Ureter (tissue), 1 donor: ENCODE results near the gene SYNGR4. TPM values are rescaled to one million over a fixed set of nuclear protein-coding genes. Genes with fewer than 3 reads are reported as not detected.
A peak's percentile ranks its signal among the peaks of the same experiment; 100 is the strongest.

Experiments used
- DNase-seq: peaks from one replicate; pipeline ENCODE4 v3.0.0-alpha.2; 2020; ENCODE audit warnings: low spot score
- total RNA-seq: library from RNA; stranded (reverse); gene quantifications from one replicate; pipeline ENCODE4 v1.2.4, GENCODE V29; 2023
- donor health status: DM: yes; HTN: yes; CAD: no.

SYNGR4 gene
- total RNA-seq, 1 donor from 2014 or later: not detected

DNA sequence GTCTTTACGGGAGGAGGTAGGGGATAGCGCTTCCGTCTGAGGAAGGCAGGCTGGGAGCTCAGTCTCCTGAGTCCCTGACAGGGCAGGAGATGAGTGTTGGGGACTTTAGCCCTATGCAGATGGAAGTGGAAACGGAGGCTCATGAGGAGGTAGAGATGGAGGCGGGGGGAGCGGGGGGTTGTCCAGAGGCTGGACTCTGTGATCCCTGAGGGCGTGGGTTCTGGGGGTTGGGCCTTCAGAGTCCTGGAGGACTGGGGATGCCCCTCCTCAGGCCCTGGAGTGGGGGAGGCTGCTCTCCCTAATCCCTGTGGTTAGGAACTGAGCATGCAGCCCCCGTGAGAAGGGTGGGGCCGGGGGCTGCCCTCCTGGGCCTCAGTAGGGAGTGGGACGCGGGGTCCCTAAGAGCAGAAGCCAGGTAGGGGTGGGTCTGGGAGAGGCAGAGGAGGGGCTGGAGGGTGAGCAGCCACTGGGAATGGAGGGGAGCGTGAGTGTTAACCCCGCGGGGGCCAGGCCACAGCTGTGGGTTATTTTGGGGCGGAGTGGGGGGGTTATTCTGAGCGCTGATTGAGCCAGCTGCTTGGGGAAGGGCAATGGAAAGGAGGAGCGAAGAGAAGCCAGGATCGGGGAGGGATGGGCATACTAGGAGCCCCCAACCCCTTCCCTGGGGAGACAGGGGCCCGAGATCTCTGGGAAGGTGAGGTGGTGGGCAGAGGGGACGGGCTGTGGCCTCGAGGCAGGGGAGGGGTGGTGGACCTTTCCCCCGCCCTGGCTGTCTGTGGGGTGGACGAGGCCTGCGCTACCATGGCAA is 32.1 kb downstream of the SYNGR4 start:
- DNase-seq: no peak

DNA sequence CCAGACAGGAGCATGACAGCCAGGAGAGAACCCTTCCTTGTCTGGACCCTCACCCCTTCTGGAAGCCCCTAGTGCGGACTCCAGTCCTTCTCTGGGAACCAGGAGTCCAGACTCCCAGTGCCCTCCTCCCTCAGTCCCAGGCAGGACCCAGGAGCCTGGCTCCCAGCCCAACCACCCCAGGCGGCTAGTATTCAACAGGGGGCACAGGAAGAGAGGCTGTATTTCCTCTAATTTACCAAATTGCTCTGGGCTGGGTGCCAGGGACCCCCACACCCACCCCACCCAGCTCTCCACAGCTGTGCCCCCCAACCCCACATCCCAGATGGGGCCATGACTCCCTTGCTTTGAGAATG is 32.6 kb downstream of the SYNGR4 start:
- DNase-seq: no peak

DNA sequence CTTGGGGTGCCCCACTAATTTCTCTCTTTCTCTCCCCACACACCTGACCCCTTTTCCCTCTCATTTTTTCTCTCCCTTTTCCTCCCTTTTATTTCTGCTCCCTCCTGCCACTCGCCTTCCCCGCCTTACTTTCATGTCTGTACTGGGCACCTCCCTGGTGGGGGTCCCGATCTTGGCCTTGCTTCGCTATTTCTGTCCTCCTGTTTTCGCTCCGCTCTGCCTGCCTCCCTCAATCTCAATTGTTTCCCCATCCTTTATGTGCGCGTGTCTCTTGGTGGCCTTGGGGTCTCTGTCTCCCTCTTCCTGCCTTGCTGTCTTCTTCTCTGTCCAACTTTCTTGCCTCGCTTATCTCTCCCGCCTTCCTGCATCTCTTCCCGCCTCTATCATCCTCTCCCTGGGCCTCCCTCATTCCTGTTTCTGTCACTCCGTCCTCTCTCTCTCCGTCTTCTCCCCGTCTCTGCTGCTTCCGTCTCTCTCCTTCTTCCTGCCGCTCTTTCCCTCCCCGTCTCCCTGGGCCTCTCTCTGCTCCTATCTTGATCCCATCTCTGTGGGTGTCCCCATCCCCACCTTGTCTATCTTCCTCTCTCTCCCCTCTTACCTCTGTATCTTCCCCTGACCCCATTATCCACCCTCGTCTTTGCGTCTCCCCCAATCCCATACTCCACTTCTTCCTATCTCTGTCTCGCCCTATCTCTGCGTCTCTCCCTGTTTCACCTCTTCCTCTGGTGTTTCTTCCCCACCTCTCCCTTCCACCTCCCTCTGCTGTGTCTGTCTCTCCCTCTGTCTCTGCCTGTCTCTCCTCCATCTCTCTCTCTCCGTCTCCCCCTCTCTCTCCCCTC is 33.3 kb downstream of the SYNGR4 start:
- DNase-seq: no peak

DNA sequence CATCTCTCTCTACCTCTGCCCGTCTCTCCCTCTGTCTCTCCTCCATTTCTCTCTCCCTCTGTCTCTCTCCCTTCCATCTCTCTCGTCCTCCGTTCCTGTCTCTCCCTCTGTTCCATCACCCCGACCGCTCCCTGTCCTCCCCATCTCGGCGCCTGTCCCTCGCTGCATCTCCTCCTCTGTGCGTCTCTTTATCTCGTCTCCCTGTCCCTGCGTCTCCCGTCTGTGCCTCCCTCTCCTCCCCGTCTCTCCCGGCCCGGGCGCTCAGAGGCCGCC is 33.9 kb downstream of the SYNGR4 start:
- no peak for DNase-seq

DNA sequence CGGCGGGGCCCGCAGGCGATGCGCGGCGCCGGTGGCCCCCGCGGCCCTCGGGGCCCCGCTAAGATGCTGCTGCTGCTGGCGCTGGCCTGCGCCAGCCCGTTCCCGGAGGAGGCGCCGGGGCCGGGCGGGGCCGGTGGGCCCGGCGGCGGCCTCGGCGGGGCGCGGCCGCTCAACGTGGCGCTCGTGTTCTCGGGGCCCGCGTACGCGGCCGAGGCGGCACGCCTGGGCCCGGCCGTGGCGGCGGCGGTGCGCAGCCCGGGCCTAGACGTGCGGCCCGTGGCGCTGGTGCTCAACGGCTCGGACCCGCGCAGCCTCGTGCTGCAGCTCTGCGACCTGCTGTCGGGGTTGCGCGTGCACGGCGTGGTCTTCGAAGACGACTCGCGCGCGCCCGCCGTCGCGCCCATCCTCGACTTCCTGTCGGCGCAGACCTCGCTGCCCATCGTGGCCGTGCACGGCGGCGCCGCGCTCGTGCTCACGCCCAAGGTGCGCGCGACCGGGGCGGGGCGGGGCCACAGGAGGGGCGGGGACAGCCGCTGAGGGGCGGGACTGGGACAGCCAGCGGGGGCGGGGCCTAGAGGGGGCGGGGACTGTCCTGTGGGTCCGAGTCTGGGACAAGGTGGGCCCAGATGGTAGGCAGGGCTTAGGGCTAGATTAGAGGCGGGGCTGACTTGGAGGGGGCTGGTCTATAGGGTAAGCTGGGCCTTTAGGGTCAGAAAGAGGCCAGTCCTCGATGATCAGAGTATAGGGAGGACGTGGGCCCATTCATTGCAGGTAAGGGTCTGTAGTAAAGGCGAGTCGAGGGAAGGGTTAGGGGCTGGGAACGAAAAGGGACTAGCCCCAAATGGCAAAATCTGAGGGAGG is 34.4 kb downstream of the SYNGR4 start:
- DNase-seq: peak; percentile 71

DNA sequence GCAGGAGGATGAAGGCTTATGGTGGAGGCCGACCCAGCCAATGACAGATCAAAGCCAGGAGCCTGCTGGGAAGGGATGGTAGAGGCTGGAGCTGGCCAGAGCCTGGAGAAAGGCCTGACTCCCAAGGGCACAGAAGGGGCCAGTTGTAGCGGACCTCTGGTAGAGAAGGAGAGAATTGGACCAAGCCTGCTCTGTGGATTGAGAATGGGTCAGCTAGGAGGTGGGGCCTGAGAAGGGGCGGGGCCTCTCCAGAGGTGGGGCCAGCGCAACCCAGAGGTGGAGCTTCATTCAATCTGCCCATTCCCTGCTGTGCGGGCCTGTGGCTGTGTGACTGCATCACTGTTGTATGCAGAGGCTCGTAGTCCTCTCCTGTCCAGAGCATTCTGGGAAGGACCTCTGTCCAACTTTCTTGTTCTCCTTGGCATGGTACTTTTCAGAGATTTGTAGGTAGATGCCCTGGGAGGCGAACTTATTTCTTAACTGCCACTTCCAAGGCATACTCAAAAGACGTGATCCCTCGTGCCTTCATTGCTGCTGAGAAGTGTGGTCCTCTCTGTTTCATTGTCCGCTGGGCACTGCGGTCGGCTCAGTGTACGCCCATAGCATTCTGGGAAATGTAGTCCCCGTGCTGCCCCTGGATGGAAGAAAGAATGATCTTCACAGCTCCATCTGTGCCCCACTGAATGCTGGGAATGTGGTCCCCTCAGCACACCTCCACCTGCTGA is 36.0 kb downstream of the SYNGR4 start:
- DNase-seq: no peak

DNA sequence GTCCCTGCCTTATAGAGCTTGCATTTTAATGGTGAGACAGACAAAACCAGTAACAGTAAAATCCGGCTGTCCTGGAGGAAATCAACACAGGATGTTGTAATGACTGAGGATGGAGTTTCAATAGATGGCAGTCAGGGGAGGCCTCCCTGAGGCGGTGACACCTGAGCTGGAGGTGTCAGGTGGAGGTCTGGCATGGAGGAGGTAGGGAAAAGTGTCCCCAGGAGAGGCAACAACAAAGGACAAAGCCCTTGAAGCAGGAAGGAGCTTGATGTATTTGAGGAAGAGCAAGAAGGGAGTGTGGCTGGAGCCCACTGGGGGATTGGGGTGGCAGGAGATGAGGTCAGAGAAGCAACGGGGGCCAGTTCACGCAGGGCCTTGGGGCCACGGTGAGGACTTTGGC is 37.1 kb downstream of the SYNGR4 start:
- no peak for DNase-seq

DNA sequence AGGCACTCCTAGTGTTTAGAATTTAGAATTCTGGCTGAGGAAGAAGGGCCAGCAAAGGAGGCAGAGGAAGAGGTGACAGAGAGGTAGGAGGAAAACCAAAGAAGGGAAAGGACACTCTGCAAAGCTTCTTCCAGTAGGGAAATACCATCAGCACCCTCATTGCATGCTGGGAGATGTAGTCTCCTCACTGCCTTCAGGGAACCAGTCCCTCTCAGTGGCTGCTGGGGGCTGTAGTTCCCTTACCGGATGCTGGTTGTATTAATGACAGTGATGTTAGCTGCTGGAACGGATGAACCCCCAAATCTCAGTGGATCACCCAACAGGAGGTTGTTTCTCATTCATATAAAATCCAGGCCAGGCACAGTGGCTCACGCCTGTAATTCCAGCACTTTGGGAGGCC is 39.4 kb downstream of the SYNGR4 start:
- no peak for DNase-seq

DNA sequence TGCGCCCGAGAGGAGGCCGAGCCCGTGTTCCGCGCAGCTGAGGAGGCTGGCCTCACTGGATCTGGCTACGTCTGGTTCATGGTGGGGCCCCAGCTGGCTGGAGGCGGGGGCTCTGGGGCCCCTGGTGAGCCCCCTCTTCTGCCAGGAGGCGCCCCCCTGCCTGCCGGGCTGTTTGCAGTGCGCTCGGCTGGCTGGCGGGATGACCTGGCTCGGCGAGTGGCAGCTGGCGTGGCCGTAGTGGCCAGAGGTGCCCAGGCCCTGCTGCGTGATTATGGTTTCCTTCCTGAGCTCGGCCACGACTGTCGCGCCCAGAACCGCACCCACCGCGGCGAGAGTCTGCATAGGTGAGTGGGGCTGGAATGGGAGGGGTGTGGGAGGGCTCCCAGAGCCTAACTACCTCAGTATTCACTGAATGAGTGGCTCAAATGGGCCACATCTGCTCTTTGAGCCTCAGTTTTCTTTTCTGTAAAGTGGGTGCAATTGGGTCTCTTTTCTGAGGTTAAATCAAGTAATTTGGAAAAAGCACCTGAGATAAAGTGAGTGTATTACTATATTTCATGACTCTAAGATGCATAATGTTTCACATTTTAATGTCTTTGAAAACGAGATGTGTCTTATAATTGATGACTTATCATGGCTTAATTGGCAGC is 41.0 kb downstream of the SYNGR4 start:
- no peak for DNase-seq

DNA sequence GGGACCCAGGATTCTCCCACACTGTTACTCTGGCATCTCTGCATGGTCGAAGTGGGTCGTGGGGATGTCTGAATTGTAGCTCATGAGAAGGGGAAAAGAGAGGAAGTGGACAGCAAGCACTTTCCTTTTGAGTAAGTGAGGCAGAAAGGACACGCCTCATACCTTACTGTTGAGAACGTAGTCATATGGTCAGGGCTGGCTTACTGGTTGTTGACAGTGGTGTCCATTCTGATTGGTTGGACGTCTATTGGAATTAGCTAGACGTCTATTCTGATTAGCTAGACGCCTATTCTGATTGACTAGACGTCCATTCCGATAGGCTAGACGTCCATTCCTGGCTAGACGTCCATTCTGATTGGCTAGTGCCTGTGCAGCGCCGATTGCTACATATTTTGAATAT is 41.7 kb downstream of the SYNGR4 start:
- DNase-seq: no peak

DNA sequence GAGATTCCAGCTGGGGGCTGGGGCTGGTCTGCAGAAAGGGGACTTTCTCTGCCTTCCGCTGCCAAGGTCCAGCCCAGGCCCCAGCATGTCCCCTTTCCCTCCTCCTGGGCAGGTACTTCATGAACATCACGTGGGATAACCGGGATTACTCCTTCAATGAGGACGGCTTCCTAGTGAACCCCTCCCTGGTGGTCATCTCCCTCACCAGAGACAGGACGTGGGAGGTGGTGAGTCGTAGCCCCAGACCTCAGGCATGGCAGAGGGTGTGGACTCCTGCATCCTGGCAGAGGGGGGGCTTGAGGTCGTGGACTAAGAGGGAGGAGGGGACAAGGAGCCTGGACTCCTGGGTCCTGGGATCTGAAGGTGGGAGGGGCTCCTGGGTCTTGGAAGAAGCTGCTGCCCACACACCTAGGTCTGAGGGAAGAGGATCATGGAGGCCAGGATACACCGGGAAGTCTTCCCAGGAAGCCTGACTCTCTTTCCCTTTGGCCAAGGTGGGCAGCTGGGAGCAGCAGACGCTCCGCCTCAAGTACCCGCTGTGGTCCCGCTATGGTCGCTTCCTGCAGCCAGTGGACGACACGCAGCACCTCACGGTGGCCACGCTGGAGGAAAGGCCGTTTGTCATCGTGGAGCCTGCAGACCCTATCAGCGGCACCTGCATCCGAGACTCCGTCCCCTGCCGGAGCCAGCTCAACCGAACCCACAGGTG is 49.9 kb downstream of the SYNGR4 start:
- no peak for DNase-seq

DNA sequence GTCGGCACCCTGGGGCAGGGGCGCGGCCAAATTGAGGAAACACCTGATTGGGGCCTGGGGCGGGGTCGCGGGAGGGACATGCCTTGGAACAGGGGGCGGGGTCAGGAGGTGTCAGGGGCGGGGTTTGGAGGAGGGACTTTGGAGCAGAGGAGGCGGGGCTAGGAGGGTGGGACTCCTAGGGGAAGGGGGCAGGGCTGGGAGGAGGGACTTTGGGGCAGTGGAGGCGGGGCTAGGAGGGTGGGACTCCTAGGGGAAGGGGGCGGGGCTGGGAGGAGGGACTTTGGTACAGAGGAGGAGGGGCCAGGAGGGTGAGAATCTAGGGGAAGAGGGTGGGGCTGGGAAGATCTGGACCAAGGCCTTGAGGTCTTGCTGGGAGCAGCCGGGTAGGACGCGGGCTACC is 51.2 kb downstream of the SYNGR4 start:
- peak; percentile 70 for DNase-seq

DNA sequence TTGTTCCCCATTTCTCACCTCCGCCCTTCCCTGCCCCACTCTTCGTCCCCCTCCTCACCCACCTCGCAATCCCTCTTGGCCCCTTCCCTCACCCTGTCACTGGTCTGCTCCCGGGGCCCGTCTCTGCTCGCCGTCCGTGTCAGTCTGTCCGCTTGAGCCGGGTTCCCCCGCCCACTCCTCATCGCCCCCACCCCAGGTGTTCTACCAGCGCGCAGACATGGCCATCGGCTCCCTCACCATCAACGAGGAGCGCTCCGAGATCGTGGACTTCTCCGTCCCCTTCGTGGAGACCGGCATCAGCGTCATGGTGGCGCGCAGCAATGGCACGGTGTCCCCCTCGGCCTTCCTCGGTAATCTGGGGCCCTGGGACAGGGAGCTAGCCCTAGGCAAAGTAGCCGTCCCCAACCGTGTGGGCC is 51.6 kb downstream of the SYNGR4 start:
- no peak for DNase-seq

DNA sequence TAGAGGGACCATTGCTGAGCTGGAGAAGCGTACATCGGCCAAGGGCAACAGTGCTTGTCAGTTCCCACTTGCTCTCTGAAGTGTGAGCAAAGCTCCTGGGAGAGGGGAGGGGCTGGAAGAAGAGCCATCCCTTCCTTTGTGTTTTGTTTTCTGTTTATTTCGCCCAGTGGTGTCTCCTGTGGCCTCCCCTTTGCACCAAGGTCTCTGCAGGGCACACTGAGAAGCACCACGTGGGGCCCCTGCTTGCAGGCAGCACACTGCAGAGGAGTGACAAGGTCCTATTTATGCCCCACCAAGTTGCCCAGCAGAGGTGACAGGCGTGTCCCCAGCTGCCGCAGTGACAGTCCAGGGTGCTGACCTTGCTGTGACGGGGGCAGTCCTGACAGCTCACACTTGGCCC is 53.3 kb downstream of the SYNGR4 start:
- no peak for DNase-seq

DNA sequence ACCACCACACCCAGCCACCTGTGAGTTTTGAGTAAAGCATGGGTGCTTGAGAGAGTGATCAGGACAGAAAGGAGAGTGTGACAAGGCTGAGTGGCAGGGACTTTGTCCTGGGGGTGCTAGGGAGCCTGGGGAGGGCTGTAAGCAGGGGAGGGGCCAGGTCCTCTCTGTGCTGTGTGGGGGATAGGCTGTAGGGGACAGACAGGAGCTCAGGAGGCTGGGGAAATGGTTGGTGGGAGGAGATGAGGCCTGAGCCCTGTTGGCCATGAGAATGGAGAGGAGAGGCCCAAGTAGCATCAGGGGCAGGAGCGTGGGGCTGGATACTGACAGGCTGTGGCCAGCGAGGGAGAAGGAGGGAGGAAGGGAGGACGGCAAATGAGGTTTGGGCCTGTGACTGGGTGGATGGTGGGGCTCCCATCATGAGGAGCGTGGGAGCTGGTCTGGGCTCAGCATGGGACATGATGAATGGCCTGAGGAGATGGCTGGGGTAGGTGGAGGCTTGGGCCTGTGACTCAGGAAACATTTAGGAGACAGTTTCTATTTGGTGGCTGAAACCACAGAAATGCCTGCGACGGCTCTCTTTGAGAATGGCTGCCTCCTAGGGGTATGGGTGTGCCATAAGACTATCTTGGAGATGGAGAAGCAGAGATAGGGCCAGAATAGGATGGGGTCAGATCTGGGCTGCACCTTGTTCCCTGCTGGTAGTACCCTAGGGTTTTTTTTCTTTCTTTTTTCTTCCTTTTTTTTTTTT is 54.3 kb downstream of the SYNGR4 start:
- DNase-seq: no peak

DNA sequence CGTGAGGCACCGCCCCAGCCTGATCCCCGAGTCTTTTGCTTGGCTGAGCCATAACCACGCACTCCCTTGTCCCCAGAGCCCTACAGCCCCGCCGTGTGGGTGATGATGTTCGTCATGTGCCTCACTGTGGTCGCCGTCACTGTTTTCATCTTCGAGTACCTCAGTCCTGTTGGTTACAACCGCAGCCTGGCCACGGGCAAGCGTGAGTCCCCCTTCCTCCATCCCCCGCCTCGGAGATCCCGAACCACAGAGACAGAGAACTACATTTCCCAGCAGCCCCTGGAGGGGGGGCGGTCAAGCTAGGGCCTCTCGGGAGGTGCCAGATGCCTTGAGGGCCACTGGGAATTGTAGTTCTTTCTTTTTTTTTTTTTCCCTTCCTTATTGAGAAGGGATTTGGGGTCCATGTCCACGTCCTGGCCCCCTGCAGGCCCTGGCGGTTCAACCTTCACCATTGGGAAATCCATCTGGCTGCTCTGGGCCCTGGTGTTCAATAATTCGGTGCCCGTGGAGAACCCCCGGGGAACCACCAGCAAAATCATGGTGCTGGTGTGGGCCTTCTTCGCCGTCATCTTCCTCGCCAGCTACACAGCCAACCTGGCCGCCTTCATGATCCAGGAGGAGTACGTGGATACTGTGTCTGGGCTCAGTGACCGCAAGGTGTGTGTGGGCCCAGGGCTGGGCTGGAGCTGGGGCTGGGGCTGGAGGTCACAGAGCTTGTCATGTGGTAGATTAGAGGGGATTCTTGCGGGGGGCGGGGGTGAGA is 55.2 kb downstream of the SYNGR4 start:
- no peak for DNase-seq

DNA sequence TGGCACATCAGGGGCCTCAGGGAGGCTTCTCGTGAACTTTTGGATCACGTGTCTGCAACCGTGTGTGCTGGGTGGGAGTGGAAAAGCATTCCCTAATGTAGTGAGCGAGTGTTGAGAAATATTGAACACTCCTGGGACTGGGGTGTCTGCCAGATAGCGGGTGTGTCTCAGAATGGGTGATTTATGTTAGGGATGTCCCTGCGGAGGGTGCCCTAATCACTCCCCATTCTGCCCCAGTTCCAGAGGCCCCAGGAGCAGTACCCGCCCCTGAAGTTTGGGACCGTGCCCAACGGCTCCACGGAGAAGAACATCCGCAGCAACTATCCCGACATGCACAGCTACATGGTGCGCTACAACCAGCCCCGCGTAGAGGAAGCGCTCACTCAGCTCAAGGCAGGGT is 57.4 kb downstream of the SYNGR4 start:
- no peak for DNase-seq

DNA sequence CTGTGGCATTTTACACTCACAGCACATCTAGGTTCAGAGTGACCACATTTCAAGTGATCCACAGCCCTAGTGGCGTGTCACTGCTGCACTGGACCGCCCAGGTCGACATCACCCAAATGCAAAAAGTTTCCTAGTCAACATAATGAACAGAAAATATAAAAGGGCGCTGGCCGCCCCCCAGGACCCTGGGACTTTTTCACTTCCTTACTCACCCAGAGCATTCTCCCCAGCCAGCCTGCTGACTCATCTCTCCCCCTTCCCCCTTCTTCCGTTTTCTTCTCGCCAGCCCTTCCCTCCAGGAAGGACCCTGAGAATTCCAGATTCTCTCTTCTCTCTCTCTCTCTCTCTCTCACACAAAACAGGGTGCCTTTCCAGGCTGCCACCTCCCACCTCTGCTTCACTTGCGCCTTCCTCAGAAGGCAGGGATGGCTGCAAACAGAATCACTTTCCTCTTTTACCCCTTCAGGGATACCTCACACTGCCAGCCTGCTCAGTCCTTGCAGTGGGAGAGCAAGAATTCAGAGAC is 60.6 kb downstream of the SYNGR4 start:
- DNase-seq: no peak
